Activated T-cell treated with anti-CD3 and anti-CD28 coated beads for 1 hour (primary cell): Measurements from ENCODE around the gene FBXO5.
"Not testable (repeated sequence)": the region's sequence is repeated elsewhere in the genome, so short reads cannot be mapped to it uniquely, and the experiment has no call there.

ENCODE experiments used
- DNase-seq: peaks from one replicate; pipeline ENCODE4 v3.0.0-alpha.2; 2020; ENCODE audit warnings: low read depth

FBXO5 gene, protein sequence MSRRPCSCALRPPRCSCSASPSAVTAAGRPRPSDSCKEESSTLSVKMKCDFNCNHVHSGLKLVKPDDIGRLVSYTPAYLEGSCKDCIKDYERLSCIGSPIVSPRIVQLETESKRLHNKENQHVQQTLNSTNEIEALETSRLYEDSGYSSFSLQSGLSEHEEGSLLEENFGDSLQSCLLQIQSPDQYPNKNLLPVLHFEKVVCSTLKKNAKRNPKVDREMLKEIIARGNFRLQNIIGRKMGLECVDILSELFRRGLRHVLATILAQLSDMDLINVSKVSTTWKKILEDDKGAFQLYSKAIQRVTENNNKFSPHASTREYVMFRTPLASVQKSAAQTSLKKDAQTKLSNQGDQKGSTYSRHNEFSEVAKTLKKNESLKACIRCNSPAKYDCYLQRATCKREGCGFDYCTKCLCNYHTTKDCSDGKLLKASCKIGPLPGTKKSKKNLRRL

DNA sequence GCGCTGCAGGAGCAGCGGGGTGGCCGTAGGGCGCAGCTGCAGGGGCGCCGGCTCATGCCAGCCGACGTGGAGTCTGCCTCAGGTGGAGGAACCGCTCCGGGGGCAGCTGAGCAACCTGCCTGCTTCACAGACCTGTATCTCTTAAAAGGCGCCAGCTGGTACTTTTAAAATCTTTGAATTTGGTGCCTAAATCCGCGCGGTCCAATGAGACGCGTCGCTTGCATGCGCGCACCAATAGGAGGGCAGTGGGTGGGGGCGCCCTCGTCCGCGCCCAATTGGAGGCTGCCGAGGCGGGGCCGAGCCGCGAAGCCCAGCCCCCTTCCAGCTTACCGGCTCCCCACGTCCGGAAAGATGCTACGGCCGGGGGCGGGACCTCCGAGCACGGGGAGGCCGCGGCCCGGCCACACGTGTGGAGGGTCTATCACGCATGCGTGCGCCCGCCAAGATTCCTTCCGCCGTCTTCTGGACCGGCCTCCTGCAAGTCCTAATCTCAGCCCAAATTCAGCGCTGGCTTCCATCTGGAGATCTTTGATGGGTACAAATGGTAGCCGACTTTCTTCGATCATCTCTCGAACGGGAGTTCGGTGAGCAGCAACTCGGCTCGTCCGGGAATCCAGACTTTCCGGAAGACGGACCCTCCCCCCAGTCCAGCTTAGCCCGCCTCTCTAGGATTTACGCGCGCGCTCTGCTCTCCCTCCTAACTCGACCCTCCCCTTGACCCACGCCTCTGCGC is at the start of gene FBXO5:
Gene FBXO5, minus strand, starts transcription at position 138 of the 733 bp plus-strand sequence. Its CDS starts 82 bp downstream, at position 56.
- peak; percentile 94 for DNase-seq

DNA sequence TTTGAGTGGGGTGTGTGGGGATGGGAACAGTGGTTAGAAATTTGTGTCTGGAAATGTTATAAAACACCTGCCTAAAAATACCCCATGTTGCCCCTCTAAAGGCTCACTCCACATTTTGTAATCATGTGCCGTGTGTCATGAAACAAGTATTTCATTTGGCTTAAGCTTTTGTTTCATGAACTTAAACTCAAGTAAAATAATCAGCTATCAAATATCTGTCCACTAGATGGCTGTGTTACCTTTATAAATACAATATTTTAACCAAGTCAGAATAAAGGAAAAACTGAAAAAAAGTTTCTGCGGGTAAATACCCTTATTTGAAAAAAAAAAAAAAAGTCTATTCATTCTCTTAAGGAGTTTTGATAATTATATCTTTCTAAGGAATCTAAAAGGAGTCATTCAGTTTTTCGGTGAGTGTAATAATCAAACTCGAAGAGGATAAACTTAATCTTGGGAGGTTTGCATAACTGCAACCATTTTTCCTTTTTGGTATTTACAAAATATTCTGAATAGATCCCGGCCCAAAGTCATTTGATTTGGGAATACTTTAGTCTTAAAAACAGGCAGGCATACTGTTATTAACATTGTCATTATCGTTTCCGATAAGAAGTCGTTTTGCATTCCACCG is 49.5 kb upstream of the FBXO5 start:
- no peak for DNase-seq

DNA sequence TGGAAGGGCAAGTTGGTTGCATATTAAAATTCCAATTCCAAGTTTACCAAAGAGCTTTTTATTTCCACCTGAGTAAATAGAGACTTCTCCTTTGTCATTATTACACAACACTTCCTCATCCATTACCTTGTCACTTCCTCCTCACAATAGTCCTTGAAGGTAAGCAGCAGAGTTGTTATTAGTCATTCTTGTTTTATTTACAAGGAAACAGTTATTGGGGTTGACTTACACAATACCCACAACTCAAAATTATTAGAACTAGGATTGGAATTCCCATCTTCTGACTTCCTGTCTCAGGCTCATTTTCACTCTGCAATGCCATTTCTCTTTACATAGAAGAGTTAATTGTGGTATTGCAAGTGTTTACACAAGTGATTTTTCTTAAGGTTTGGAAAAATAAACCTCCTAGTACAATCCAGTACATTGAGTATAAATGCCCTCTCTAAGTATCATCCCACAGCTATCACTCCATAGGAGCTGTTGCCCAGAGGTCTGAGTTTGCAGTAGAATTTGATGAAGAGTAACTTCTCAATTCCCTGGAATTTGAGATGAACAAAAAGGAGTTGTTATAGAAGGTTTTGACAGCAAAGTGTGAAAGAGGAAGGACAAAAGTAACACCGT is 48.6 kb upstream of the FBXO5 start:
- no peak for DNase-seq

DNA sequence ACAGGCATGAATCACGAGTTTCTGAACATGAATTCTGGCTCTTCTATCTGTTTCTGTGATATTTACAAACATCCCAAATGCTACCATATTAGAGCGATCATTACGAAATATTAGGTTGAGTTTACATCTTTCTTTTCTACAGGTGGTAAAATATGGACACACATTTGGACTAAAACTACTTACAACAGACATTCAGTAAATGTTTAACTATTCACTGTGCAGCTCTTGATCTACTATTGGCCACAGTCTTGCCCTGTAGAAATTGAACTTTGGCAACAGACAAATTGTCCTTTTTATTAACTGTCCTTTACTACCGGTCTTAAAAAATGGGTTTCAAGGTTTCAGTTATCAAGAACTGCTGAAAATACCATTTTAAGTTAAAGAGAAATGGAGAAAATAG is 46.1 kb upstream of the FBXO5 start:
- no peak for DNase-seq

DNA sequence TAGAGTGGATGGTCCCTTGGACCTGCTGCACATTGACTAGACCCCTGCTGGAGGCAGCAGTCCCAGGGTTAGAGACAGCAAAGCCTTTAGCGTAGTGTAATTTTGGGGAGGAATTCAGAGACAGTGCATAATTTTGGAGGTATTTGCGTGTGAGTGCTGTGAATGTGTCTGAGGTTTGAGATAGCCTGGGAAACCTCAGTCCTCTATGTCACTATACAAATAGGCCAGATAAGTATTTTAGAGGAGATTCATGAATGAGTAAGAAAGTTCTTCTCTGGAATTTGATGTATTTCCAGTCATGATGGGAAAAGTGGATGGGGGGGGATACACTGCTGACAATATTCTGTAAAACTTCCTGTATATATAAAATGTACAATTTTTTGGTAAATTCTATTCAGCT is 45.4 kb upstream of the FBXO5 start:
- no peak for DNase-seq

DNA sequence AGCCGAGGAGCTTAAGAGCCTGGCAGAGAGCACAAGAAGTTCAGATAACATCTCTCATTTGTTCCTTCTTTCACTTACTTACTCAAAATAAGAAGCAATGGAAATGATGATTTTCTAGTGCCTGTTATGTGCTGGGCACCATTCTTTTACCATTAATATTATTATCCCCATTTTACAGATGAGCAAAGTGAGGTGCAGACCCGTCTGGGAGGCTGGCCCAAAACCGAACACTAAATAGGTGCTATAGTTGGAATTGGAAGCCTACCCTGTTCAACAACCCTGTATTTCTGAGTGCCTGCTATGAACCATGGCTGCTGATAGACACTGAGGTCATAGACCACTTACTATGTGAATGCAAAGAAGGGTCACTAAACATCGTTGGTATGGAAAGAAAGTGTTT is 44.6 kb upstream of the FBXO5 start:
- DNase-seq: no peak

DNA sequence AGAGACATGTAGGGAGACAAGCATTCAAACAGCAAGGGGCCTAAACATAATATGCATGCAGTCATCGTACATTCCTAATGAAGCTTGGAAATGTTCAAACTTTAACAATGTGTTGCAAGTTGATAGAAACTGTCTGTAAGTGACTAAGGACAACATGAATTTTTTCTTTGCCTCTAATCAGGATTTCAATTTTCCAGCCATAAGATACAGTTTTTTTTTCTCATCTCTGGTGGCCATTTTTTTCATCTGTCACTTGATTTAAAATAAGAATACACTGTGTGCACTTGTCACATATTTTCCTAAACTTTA is 41.8 kb upstream of the FBXO5 start:
- DNase-seq: no peak

DNA sequence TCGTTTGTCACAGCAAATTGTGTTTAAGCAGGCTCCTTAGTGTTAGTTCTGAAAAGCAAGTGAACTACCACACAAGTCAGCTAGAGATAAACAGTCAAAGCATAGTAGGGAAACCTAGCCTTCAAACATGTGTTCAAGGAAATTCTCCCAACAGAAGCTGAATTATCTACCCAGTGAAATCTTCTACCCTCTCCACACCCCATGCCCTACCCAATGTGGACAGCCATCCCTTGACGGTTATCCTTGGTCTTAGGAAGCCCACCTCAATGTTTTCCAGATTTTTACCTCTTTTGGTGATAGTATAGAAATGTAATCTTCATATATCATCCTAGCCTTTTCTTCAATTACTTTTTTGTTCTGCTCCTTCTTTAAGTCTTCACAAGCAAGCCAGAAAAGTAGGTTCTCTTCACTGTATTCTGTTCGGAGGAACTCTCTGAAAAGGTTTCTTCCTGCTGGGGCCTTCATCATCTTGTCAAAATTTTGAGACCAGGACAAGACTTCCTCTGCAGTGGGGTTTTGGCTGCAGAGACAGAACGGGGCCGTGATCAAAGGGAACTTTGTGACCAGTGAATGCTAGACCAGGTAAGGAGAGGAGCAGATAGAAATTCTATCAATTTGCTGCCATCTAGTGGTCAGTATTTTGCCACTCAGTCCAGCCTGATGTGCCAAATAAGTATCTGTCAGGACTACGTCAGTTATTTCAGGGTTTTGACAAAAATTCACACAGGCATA is 41.3 kb upstream of the FBXO5 start:
- no peak for DNase-seq

DNA sequence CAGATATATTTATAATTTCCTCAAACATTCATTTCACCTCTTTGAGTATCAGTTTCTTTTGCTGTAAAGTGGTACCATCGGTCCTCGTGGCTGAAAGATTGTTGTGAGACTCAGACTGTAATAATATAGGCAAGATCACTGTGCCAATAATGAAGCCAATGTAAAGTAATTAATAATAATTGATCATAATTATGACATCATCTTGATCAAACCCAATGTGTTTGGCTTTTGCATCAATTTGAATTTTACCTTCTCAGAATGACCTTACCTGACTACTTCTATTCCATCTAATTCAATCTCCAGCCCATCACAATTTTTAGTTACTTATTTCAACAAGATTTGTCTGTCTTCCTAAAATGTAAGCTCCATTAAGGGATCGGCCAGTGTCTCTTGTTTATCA is 35.5 kb upstream of the FBXO5 start:
- DNase-seq: no peak

DNA sequence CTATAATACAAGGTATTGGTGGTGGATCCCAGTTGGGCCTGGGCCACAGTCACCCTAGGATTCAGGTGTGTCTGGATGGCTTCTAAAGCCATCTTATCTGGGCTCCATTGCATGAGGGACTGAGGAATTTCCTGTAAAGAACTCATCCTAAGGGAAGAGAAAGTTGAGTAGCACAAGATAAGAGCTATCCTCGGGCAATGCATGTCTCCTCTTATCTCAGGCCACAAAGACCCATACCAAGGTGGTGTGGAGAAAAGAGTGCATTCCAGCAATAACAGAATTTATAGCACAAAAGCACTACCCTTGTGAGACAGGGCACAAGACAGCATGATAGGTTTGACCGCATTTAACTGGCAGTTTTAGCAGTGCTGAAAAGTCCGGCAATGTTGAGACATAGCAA is 34.0 kb upstream of the FBXO5 start:
- DNase-seq: no peak

DNA sequence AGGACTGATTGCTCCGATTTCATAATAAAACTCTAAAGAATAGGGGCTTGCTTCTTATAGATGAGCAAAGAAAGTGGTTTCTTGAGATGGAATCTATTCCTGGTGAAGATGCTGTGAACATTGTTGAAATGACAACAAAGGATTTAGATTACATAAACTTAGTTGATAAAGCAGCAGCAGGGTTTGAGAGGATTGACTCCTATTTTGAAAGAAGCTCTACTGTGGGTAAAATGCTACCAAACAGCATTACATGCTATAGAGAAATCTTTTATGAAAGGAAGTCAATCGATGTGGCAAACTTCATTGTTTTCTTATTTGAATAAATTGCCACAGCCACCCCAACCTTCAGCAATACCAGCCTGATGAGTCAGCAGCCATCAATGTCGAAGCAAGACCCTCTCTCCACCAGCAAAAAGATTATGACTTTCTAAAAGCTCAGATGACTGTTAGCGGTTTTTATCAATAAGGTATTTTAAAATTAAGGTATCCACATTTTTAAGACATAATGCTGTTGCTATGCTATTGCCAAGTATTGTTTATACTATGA is 32.3 kb upstream of the FBXO5 start:
- no peak for DNase-seq

DNA sequence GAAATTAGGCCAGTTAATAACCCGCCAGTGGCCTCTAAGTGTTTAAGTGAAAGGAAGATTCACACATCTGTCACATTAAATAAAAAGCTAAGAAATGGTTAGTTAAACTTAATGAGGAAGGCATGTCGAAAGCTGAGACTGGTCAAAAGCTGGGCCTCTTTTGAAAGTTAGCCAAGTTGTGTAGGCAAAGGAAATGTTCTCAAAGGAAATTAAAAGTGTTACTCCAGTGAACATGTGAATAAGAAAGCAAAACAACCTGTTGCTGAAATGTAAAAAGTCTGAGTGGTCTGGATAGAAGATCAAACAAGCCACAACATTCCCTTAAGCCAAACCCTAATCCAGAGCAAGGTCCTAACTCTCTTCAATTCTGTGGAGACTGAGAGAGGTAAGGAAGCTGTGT is 30.6 kb upstream of the FBXO5 start:
- DNase-seq: no peak

DNA sequence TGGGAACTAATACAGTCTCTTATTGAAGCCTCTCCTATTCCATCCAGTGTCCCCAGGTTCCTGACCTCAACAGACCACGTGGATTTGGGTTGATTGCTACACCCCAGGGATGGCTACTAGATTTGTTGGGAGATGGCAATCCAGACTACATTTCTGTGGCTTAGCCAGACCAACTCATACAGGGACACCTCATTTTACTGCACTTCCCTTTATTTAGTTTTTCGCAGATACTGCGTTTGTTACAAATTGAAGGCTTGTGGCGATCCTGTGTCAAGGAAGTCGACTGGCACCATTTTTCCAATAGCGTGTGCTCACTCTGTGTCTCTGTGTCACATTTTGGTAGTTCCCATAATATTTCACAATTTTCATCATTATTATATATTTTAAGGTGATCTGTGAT is 30.0 kb upstream of the FBXO5 start:
- DNase-seq: no peak

DNA sequence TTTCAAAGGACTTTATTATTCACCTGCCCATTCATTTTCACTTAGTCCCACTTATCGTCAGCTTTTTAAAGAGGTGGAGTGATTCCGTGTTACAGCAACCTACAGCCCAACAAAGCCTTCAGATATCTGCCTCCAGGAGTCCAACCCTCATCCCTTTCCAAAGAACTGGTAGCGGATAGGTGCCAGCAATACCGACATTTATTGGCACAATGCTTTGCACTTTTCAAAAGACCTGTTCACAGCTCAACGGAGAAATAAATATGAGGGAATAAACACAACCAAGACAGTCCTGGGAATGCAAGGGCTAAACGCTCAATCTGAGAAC is 20.5 kb upstream of the FBXO5 start:
- DNase-seq: no peak

DNA sequence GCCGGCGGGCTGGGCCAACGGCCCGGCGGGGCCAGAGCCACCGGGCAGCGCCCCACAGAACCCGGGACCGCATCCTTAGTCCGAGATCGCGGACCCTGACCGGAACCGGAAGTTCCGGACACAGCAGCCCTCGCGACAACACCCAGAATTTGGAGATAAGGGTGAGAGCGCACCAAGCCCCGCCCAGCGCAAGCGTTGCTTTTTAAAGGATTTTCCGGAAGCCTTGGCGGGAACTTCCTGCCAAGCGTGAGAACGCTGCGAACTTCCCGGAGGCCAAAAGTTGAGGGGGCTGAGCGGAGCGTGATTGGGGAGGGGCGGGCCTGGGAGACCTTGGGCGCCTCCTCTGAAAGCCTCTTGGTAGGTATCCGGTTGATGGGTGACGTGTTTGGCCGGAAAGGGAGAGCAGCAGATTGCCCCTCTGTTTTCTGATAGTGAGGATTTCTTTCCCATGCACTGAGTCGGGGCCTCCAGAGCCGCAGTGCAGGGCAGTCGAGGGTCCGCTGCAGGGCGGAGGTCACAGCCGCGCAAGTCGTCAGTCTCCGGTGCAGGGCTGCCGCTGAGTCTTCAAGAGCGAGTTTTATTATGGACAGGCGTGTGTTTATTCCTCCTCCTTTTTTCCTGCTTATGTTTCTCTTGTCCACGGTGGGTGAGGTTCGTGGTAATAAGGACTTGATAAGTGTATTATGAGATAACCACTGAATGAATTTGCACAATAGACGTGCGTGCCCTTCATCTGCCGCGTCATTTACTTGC is 19.9 kb upstream of the FBXO5 start, which contains the start of gene MTRF1L:
Gene MTRF1L, minus strand, starts transcription at position 97 of the 753 bp plus-strand sequence. Its CDS starts 24 bp downstream, at position 73.
- peak; percentile 68 for DNase-seq

DNA sequence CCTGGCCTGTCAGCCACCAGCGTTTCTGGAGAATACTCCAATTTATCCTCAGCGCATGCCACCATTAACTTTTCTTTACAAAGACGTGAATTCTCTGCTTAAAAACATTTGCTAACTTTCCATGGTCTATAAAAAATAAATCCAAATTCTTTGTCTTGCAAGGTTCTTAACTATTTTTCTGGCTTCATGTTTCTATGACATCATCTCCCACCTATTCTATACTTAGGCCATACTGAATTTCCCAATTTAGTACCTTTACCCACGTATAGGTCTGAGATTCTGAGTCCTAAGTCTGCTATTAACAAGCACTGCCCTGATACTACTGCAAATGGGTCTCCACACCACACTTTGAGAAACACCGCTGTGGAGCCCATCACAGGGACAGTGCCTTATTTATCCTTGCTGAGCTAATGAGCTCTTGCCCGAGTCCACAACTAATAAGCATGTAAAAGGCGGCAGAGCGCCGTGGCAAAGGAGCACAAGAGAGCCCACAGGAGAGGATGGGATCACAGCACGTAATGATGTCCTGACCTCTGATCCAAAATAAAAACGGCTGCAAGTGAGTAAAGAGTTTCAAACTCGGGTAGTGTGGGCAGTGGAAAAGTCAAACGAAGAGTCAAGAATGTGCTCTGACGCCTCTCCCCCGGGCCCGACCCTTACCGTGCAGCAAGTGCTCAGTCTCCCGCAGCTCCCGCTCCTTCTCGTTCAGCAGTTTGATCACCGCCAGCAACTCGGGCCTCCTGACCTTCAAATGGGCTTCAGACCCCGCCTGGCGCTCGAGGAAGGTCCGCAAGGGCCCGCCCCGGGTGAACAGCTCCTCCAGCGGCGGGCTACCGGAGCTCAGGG is 19.1 kb upstream of the FBXO5 start:
- no peak for DNase-seq

DNA sequence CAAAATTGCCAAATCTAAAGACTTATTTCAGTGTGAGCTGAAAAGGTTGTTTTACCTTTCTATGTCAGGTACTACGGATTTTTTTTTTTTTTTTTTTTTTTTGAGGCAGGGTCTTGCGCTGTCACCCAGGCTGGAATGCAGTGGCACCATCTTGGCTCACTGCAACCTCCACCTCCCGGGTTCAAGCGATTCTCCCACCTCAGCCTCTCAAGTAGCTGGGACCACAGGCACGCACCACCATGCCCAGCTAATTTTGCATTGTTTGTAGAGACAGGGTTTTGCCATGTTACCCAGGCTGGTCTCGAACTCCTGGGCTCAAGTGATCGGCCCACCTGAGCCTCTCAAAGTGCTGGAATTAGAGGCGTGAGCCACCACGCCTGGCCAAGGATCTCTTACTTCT is 17.9 kb upstream of the FBXO5 start:
- not testable (repeated sequence) for DNase-seq

DNA sequence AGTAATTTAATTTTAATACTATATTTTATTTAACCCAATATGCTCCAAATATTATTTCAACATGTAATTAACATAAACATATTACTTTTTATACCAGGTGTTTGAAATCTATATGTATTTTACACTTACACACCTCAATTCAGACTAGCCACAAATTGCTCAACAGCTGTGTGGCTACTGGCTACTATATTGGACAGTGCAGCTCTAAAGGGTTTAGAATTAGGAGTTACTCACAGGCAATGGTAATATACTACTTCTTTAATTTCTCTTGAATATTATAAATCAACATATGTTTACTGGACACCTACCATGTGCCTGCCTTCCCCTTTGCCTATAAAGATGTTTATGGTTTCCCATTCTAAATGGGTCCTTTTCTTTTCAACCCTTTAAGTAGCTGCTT is 17.4 kb upstream of the FBXO5 start:
- no peak for DNase-seq

DNA sequence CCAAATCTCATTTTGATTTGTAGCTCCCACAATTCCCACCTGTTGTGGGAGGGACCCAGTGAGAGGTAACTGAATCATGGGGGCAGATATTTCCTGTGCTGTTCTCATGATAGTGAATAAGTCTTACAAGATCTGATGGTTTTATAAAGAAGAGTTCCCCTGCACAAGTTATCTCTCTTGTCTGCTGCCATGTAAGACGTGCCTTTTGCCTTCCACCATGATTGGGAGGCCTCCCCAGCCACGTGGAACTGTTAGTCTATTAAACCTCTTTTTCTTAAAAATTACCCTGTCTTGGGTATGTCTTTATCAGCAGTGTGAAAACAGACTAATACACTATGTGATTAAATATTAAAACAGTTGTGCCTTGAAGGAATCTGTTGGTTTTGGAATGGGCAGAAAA is 16.7 kb upstream of the FBXO5 start:
- not testable (repeated sequence) for DNase-seq

DNA sequence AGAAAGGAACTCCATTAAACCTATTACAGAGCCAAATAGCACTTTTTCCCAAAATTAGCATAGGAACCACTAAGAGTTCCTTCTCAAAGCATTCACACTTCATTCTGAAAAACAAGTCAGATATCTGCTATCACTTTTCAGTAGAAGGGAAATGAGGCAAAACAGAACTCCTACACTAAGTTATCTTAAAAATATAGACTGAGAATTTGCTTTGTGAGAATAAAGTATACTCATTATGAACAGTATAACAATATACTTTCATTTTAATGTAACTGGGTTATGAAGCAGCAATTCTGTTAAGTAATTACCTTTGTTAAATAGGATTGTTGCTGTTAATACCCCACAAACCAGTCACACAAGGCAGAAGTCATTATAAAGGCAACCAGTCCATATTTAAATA is 11.0 kb upstream of the FBXO5 start:
- DNase-seq: no peak
